Measurements from ENCODE around the gene EXOSC7. TPM values are rescaled to one million over a fixed set of nuclear protein-coding genes. Genes with fewer than 3 reads are reported as not detected.
A peak's percentile ranks its signal among the peaks of the same experiment; 100 is the strongest.

Gene EXOSC7
- total RNA-seq, 2 donors from 2014 or later: 50.7 to 75.7 TPM

- H3K27ac Mint-ChIP-seq: no peak overlapping the region
- peaks cover 21 to 25% of the 10 kb centered on the region in 2 donors for H3K4me1 Mint-ChIP-seq (ENCODE audit: low read depth in 2 of 2)
- peaks cover 32% of the 10 kb centered on the region for H3K36me3 Mint-ChIP-seq
- DNase-seq (ENCODE audit: low spot score) (no peak), ATAC-seq (no peak)
- no peak overlapping the region for H3K4me3 Mint-ChIP-seq
- no peaks in the 10 kb centered on the region for H3K9me3 Mint-ChIP-seq
- no peaks in the 10 kb centered on the region for H3K27me3 Mint-ChIP-seq
These were observed 32.1 kb downstream of the EXOSC7 start for GRCh38 chr3:45008117-45008516.

DNA sequence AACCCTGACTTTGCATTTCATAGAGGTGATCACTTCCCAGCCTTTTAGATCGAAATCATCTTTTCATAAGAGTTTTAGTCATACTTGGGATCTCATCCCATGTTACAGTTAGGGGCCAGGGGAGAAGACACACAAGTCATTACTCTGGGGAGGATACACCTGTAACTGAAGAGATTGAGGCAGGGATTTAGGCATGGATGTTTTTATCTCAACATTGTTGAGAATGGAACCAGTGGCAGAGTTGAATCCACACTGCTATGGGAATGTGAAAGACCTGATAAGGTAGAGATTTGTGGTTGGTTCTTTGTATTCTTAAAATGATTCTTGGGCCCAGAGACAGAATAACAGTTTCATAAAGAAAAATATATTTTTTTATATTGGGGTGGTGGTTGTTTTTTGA, 33.8 kb downstream of the EXOSC7 start:
- H3K27me3 Mint-ChIP-seq: no peaks in the 10 kb centered on the region
- H3K36me3 Mint-ChIP-seq: peaks cover 24% of the 10 kb centered on the region
- no peaks in the 10 kb centered on the region for H3K9me3 Mint-ChIP-seq
- peaks cover 13 to 16% of the 10 kb centered on the region in 2 donors for H3K4me1 Mint-ChIP-seq (ENCODE audit: low read depth in 2 of 2)
- no peak overlapping the region for H3K27ac Mint-ChIP-seq
- no peak for DNase-seq (ENCODE audit: low spot score)
- H3K4me3 Mint-ChIP-seq: no peak overlapping the region
- no peak for ATAC-seq

DNA sequence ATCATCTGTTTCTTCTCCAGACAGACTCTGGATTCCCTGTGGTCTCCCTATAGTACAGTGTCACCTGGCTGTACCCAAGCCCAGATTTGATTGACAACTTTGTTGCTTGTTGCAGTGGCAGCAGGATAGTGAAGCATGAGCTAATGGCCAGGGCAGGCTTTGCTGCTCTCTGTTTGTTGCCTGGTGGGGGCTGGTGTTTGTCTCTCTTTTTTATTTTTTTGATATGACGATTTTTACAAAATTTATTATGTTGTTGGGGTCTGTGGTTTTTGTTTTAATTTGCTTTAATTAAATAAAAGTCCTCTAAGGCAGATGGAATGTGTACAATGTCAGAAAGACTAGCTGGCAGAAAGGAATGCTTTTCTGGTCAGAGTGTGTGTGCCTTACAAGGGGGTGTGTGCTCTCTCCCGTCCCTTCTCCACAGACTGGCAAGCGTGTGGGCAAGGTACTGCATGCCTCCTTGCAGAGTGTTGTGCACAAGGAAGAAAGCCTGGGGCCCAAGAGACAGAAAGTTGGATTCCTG, 34.8 kb downstream of the EXOSC7 start:
- peaks cover 15% of the 10 kb centered on the region for H3K36me3 Mint-ChIP-seq
- no peaks in the 10 kb centered on the region for H3K9me3 Mint-ChIP-seq
- DNase-seq (ENCODE audit: low spot score) (no peak), ATAC-seq (no peak)
- H3K4me3 Mint-ChIP-seq: no peak overlapping the region
- peaks cover 4 to 11% of the 10 kb centered on the region in 2 donors for H3K4me1 Mint-ChIP-seq (ENCODE audit: low read depth in 2 of 2)
- no peaks in the 10 kb centered on the region for H3K27me3 Mint-ChIP-seq
- no peak overlapping the region for H3K27ac Mint-ChIP-seq

DNA sequence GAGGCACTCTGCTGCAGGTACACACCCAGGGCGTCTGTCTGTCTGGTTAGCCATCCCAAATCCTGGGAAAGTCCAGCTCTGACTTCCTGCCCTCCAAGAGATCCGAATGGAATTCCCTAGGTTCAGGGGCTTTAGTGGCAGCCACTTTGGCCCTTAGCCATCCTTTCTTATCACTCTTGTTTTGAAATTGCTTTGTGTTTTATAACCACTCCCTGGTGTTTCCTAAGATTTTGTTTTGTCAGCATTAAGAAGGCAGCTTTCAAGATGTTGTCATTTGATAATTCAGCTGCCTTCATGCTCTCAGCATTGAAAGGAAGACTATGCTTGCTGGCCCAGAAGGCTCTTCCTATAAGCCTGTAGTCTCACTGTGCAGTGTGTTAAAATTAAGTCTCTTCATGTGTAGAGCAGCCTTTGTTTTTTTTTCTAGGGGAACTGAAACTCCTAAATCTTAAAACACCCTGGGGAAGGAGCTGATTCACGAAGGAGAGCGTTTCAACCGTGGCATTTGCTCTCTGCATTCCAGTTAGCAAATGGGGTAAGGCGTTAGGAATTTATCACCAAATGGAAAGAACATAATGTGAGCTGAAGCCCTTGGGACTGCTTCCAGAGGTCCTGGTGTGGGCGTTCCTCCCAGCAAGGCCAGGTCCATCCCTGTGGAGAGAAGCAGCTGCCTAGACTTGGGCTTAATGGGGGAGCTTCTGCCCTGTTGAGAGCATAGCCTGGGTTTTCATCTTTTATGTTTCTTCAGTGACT, 35.9 kb downstream of the EXOSC7 start:
- ATAC-seq (no peak), DNase-seq (ENCODE audit: low spot score) (no peak)
- H3K4me1 Mint-ChIP-seq (ENCODE audit: low read depth in 2 of 2): peaks cover 3 to 8% of the 10 kb centered on the region in 2 donors
- H3K27ac Mint-ChIP-seq: peak overlapping the region in 1 of 2 donors; percentile 13
- no peaks in the 10 kb centered on the region for H3K27me3 Mint-ChIP-seq
- peaks cover 15% of the 10 kb centered on the region for H3K36me3 Mint-ChIP-seq
- H3K9me3 Mint-ChIP-seq: no peaks in the 10 kb centered on the region
- H3K4me3 Mint-ChIP-seq: no peak overlapping the region

- peaks cover 0 to 6% of the 10 kb centered on the region in 2 donors for H3K4me1 Mint-ChIP-seq (ENCODE audit: low read depth in 2 of 2)
- H3K36me3 Mint-ChIP-seq: peaks cover 15% of the 10 kb centered on the region
- ATAC-seq (no peak), DNase-seq (ENCODE audit: low spot score) (no peak)
- no peak overlapping the region for H3K4me3 Mint-ChIP-seq
- H3K27me3 Mint-ChIP-seq: no peaks in the 10 kb centered on the region
- H3K9me3 Mint-ChIP-seq: no peaks in the 10 kb centered on the region
- peak overlapping the region in 1 of 2 donors; percentile 10 for H3K27ac Mint-ChIP-seq
These were observed 36.5 kb downstream of the EXOSC7 start for GRCh38 chr3:45012577-45012976.

DNA sequence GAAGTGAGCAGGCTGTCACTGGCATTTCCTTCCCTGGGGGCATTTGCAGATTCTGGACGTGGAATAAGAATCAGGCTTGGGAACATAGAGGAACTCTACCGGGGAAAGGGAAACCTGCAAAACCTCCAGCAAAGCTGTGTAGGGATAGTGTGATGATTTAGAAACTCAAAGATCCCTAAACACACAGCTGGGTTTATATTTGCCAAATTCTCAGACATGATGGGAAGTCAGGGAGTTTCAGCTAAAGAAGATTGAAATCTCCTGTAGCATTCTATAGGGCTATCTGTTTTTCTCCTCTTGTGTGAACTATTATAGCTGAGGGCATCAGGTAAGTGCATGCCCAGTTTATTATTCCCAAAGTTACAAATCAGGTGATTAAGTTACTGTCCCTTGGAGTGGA, 40.9 kb downstream of the EXOSC7 start:
- Mint-ChIP-seq H3K27me3 (no peaks in the 10 kb centered on the region), H3K4me3 (no peak overlapping the region), H3K27ac (no peak overlapping the region), H3K9me3 (no peaks in the 10 kb centered on the region), H3K36me3 (peaks cover 8% of the 10 kb centered on the region), H3K4me1 (ENCODE audit: low read depth in 2 of 2) (peaks cover 6 to 10% of the 10 kb centered on the region in 2 donors)
- ATAC-seq (no peak), DNase-seq (ENCODE audit: low spot score) (no peak)

DNA sequence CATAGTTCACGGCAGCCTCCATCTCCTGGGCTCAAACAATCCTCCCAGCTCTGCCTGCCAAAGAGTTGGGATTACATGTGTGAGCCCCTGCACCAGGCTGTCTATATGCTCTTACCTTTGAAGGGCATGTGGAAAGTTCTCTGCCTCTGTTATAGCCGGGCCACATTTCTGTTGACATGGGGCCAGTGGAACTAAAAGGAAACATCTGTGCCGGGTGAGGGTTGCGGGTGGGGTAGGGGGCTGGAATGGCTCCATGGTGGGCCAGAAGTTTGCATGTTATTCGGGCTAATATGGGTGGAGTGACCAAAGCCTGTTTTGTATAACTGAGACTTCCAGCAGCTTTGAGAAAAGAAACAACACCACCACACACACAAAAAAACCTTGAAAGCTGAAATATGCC, 41.8 kb downstream of the EXOSC7 start:
- H3K4me1 Mint-ChIP-seq (ENCODE audit: low read depth in 2 of 2): peaks cover 6 to 11% of the 10 kb centered on the region in 2 donors
- H3K36me3 Mint-ChIP-seq: peaks cover 4% of the 10 kb centered on the region
- no peaks in the 10 kb centered on the region for H3K9me3 Mint-ChIP-seq
- no peak overlapping the region for H3K27ac Mint-ChIP-seq
- H3K27me3 Mint-ChIP-seq: no peaks in the 10 kb centered on the region
- DNase-seq (ENCODE audit: low spot score) (no peak), ATAC-seq (no peak)
- H3K4me3 Mint-ChIP-seq: no peak overlapping the region

DNA sequence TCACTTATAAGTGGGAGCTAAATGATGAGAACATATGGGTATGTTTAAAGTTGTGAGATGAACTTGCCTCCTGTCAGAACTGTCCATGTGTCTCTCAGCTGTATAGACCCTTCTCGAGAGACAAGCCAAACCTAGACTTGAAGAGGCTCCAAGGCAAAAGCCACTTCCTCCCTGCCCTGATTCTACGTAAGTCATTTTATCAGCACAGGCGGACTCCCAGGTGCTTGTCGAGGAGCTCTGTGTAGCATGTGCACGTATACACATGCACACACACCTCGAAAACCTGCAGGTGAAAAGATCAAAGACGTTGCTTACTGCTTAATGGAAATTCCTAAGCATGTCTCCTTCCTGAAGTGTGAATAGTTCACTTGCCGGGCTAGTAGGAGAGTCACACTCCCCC, 44.5 kb downstream of the EXOSC7 start:
- Mint-ChIP-seq H3K27me3 (no peaks in the 10 kb centered on the region), H3K9me3 (no peaks in the 10 kb centered on the region), H3K27ac (peak overlapping the region in 1 of 2 donors; percentile 30), H3K36me3 (no peaks in the 10 kb centered on the region), H3K4me3 (no peak overlapping the region), H3K4me1 (ENCODE audit: low read depth in 2 of 2) (peaks cover 6 to 14% of the 10 kb centered on the region in 2 donors)
- no peak for ATAC-seq
- DNase-seq (ENCODE audit: low spot score): no peak

GRCh38 chr3:45021524-45022297, 45.7 kb downstream of the EXOSC7 start:
- Mint-ChIP-seq H3K9me3 (no peaks in the 10 kb centered on the region), H3K4me1 (ENCODE audit: low read depth in 2 of 2) (peaks cover 6 to 15% of the 10 kb centered on the region in 2 donors), H3K36me3 (no peaks in the 10 kb centered on the region), H3K27me3 (peaks cover 0 to 1% of the 10 kb centered on the region in 2 donors), H3K4me3 (no peak overlapping the region), H3K27ac (peak overlapping the region in 1 of 2 donors; percentile 9)
- ATAC-seq (no peak), DNase-seq (ENCODE audit: low spot score) (peak; percentile 22)

- Mint-ChIP-seq H3K9me3 (no peaks in the 10 kb centered on the region), H3K4me1 (ENCODE audit: low read depth in 2 of 2) (peaks cover 6 to 12% of the 10 kb centered on the region in 2 donors), H3K4me3 (no peak overlapping the region), H3K36me3 (no peaks in the 10 kb centered on the region), H3K27ac (no peak overlapping the region), H3K27me3 (peaks cover 4 to 6% of the 10 kb centered on the region in 2 donors)
- DNase-seq (ENCODE audit: low spot score): peak; percentile 2
- ATAC-seq: no peak
These were observed 47.6 kb downstream of the EXOSC7 start for GRCh38 chr3:45023675-45024074.

GRCh38 chr3:45024542-45025255, 48.7 kb downstream of the EXOSC7 start:
- Mint-ChIP-seq H3K4me1 (ENCODE audit: low read depth in 2 of 2) (peaks cover 6 to 12% of the 10 kb centered on the region in 2 donors), H3K9me3 (no peaks in the 10 kb centered on the region), H3K27ac (no peak overlapping the region), H3K36me3 (no peaks in the 10 kb centered on the region), H3K27me3 (peaks cover 4 to 6% of the 10 kb centered on the region in 2 donors), H3K4me3 (no peak overlapping the region)
- DNase-seq (ENCODE audit: low spot score): peak; percentile 37
- ATAC-seq: no peak

GRCh38 chr3:45026038-45026437, 50.0 kb downstream of the EXOSC7 start, which contains the start of gene CLEC3B:
Gene CLEC3B (plus strand): TSS chr3:45026303. CDS start chr3:45026363, 60 bp downstream.
- ATAC-seq: no peak
- Mint-ChIP-seq H3K27ac (peak within 1 kb of the TSS in 1 of 2 donors; percentile 10), H3K27me3 (peaks cover 4 to 6% of the 10 kb centered on the region in 2 donors), H3K4me1 (ENCODE audit: low read depth in 2 of 2) (peaks cover 0 to 6% of the 10 kb centered on the region in 2 donors), H3K9me3 (no peaks in the 10 kb centered on the region), H3K36me3 (no peaks in the 10 kb centered on the region), H3K4me3 (no peak within 1 kb of the TSS)
- DNase-seq (ENCODE audit: low spot score): peak; percentile 20

DNA sequence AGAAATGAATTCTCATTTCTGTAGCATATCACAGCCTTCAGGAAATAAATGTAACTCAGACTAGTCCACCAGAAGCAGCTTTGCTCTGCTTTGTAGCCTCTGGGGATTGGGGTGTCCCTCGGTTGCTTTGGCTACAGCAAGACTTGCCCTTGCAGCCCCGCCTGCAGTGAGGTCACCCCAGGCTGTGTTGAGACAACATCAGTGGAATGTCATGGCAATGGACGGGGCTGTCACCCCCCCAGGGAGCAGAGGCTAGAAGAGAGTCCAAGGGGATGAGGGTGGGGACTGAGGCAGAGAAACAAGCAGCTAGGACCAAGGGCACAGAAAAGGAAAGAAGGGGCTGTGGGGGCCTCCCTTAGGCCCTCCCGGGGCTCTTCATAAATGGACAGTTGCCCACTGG, 50.9 kb downstream of the EXOSC7 start:
- Mint-ChIP-seq H3K36me3 (no peaks in the 10 kb centered on the region), H3K4me3 (no peak overlapping the region), H3K4me1 (ENCODE audit: low read depth in 2 of 2) (peaks cover 0 to 4% of the 10 kb centered on the region in 2 donors), H3K27ac (peak overlapping the region in 1 of 2 donors; percentile 10), H3K9me3 (no peaks in the 10 kb centered on the region), H3K27me3 (peaks cover 4 to 12% of the 10 kb centered on the region in 2 donors)
- peak; percentile 29 for DNase-seq (ENCODE audit: low spot score)
- no peak for ATAC-seq
